IPS DF 19.7 (cell line): Measurements from ENCODE around the gene CAD.
A peak's percentile ranks its signal among the peaks of the same experiment; 100 is the strongest.

Source experiments
- DNase-seq: peaks from one replicate; pipeline ENCODE4 v3.0.0-alpha.2; 2013; ENCODE audit warnings: low read depth, low spot score

CAD gene

DNA sequence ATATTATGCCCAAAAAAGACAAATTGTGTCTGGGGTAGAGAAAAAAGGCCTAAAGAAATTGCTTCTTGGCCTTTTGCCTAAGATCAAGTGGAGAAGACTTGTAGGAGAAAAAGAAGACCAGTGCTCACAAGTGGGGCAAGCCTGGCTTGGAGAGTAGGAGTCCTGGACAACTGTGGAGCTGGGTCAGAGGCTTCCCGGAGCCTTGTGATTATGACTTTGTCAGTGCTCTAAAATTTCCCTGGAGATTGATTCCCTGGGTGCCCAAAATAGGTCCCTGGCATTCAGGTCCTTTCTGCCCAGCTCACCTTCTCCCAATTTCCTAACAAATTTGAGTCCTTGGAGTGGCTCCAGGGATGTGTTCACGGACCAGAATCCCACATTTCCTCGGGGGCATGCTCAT, 64.3 kb downstream of the CAD start:
- DNase-seq = no peak

DNA sequence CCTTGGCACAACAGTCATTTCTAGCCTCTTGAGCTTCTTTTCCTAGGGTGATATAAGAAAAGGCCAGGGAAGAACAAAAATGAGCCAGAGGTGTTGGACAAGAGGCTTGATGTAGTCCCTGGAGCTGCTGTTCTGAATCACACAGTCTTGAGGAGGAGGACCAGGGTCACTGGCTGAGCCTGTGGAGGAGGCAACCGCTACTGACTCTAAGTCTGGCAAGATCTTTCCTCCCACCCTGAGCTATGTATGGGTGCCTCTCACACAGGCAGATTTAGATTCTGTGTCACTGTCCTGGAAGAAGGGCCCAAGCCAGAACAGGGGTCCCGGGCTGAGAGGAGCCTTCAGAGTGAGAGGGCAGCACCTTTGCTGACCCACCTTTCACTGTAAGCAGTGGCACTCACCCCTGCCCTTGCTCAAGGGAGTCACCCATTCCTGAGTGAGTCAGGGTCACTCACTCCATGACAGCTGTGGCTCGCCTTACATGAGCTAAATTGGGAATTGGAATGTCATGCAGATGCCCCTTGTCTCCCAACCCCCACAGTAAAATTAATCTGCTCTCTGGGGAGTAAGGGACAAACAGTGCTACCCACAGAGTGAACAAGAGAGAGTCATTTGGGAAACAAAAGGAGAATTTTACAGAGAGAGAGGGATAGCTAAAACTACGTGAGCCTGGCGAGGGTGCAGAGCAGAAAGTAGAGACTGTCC, 64.8 kb downstream of the CAD start, which contains the start of gene TRIM54:
Gene TRIM54, plus strand, starts transcription at position 575 of the 705 bp plus-strand sequence. CDS start 303 bp downstream, outside the sequence.
- DNase-seq = no peak

DNA sequence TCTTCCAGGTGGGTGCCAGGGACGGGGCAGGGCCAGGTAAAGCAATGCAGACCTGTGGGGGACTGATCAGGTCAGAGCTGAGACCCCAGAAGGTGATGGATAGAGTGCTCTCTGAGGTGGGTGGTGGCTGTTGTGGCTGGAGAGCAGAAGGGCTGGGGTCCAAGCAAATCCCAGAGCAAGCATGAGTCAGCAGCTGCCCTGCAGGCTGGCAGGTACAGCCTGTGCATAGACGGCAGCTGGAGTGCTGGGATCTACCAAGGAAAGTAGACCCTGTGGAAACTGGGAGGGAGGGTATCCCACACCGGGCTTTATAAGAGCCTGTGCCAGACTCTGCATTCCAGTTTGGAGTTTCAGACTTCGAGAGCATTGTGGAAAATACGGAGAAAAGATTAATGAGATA, 65.7 kb downstream of the CAD start:
- no peak for DNase-seq

DNA sequence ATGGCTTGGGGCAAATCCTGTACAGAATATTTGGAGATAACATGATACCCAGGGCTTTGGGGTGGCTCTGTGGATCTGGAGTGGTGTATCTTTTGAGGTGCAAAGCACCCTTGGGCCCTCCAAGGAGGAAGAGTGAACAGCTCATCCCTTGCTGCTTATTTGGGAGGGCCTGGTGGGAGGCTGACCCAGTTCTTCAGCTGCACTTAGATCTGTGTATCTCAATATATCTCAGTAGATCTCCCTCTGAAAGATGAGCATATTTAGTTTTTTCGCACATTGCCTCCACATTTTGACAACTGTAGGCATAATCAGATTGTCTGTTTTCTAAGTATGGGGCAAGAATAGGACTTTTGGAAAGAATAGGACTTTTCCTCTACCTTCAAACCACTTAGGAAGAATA, 67.8 kb downstream of the CAD start:
- no peak for DNase-seq

DNA sequence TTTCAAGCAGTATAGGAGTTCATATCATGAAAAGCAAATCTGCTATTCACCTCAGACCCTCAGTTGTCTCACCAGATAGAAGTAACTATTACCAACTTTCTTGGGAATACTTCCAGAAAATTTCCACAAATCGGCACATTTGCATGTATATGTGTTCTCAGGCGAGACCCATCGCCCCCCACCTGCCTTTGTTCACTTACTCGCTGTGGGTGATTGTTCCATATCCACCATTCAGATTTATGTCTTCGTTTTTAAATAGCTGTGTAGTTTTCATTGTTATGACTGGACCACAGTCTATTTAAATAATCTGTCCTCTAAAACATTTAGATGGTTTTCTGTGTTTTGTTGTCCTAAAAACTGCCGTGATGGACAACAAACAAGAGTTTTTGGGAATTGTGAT, 68.3 kb downstream of the CAD start:
- DNase-seq = no peak

DNA sequence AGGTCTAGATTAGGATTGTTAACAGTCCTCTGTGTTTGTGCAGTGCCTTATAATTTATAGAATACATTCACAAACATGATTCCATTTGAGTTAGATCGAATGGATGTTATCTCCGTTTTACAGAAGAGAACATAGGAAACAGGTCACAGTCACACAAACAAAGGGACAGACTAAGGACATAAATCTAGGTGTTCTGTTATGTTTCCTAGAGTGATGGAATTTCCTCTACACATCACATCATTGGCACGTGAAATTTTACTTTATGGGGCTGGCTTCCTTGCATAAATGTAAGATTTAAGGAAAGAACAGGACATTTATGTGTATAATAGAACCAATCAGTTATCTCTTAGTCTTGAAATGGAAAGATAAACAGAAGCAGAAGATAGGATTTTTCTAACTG, 71.4 kb downstream of the CAD start:
- no peak for DNase-seq

DNA sequence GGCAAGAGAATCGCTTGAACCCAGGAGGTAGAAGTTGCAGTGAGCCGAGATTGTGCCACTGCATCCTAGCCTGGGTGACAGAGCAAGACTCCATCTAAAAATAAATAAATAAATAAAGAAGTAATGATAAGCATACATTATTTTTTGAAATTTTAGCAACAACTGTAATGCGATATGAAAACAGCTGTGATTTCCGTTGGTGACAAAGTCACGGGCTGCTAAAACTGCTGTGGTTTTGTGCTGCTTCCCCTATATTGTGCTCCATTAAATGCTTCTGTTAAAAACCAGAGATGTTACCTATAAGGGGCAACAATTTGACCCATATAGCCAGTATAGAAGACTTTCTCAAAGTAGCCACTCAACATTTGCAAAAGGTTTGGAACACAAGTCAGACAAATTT, 73.4 kb downstream of the CAD start:
- DNase-seq = no peak

DNA sequence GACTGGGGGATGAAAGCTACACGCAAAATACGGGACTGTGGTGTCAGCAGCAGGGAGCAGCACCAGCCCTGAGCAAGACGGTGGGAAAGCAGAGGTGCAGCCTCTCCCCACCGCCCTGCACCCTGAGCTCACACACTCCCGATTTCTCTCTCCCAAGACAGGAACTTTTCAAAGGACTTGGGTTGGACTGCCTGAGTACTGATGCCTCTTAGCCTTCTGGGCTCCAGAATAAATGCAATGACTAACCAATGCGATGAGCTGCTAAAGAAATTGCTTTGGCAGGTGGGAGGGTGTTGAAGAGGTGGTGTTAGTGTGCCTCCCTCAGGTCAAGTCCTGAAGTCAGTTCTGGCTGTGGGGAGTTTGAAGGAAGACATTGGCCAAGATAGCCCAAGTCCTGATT, 74.7 kb downstream of the CAD start:
- DNase-seq = peak; percentile 57
